Smooth muscle cell of the brain vasculature (primary cell): ENCODE measurements around the gene MAPRE2.
"Not testable (repeated sequence)": the region's sequence is repeated elsewhere in the genome, so short reads cannot be mapped to it uniquely, and the experiment has no call there.

Experiments
- DNase-seq: peaks from one replicate; pipeline ENCODE4 v3.0.0-alpha.2; 2012; ENCODE audit warnings: low read depth, low spot score

MAPRE2 gene

GRCh38 chr18:35150195-35150594 lies 109.0 kb downstream of the MAPRE2 start:
- DNase-seq: not testable (repeated sequence)

- DNase-seq: no peak
These were observed 112.5 kb downstream of the MAPRE2 start for GRCh38 chr18:35153609-35154272.

GRCh38 chr18:35155398-35156117 lies 114.3 kb downstream of the MAPRE2 start:
- DNase-seq: no peak

GRCh38 chr18:35157181-35157580 lies 116.0 kb downstream of the MAPRE2 start:
- no peak for DNase-seq

GRCh38 chr18:35158728-35159450 lies 117.7 kb downstream of the MAPRE2 start:
- DNase-seq: no peak

GRCh38 chr18:35159782-35160181 lies 118.6 kb downstream of the MAPRE2 start:
- no peak for DNase-seq

GRCh38 chr18:35161485-35161884 lies 120.3 kb downstream of the MAPRE2 start:
- no peak for DNase-seq

GRCh38 chr18:35161934-35162333 lies 120.7 kb downstream of the MAPRE2 start:
- DNase-seq: no peak

- no peak for DNase-seq
These were observed 121.9 kb downstream of the MAPRE2 start for GRCh38 chr18:35163014-35163539.

GRCh38 chr18:35163721-35164120 lies 122.5 kb downstream of the MAPRE2 start:
- DNase-seq: no peak

GRCh38 chr18:35164133-35164532 lies 122.9 kb downstream of the MAPRE2 start:
- DNase-seq: no peak

GRCh38 chr18:35167332-35167731 lies 126.1 kb downstream of the MAPRE2 start:
- DNase-seq: no peak

- DNase-seq: no peak
These were observed 126.6 kb downstream of the MAPRE2 start for GRCh38 chr18:35167857-35168256.

- not testable (repeated sequence) for DNase-seq
These were observed 129.1 kb downstream of the MAPRE2 start for GRCh38 chr18:35170323-35170722.

GRCh38 chr18:35171315-35171987 lies 130.2 kb downstream of the MAPRE2 start:
- peak; percentile 15 for DNase-seq

- DNase-seq: no peak
These were observed 130.8 kb downstream of the MAPRE2 start for GRCh38 chr18:35172009-35172408.

- no peak for DNase-seq
These were observed 131.3 kb downstream of the MAPRE2 start for GRCh38 chr18:35172451-35173035.

- no peak for DNase-seq
These were observed 133.0 kb downstream of the MAPRE2 start for GRCh38 chr18:35174093-35174731.

- DNase-seq: no peak
These were observed 133.5 kb downstream of the MAPRE2 start for GRCh38 chr18:35174745-35175144.

- DNase-seq: no peak
These were observed 135.7 kb downstream of the MAPRE2 start for GRCh38 chr18:35176925-35177324.

- DNase-seq: no peak
These were observed 137.0 kb downstream of the MAPRE2 start for GRCh38 chr18:35178260-35178659.
